ENCODE data around the gene THYN1. TPM values are rescaled to one million over a fixed set of nuclear protein-coding genes. Genes with fewer than 3 reads are reported as not detected.

THYN1 gene
- total and polyA plus RNA-seq, 3 donors from 2014 or later = 85.0 to 94.0 (median 86.9) TPM

GRCh38 chr11:134238956-134239355 lies 14.2 kb downstream of the THYN1 start:
- Histone ChIP-seq H3K9me3 (no peaks in the 10 kb centered on the region), H3K4me3 (no peak overlapping the region), H3K27me3 (no peaks in the 10 kb centered on the region), H3K36me3 (ENCODE audit: low read depth, missing control alignments) (no peaks in the 10 kb centered on the region), H3K4me1 (peaks cover 10% of the 10 kb centered on the region), H3K27ac (no peak overlapping the region)
- 95 to 97% methylated on average over 5 of the region's 5 CpGs for WGBS, 2 donors
- DNase-seq = no peak
- intact Hi-C loops (cut with DNase I; ENCODE audit: low total_unique reads) = no loop called here
- no peak for TF ChIP-seq CTCF (IDR thresholded peaks at IDR 0.05)
- TF ChIP-seq POLR2A (IDR thresholded peaks at IDR 0.05) = no peak

- intact Hi-C loops (cut with DNase I; ENCODE audit: low total_unique reads) = no loop called here
- TF ChIP-seq CTCF (IDR thresholded peaks at IDR 0.05) = no peak
- TF ChIP-seq POLR2A (IDR thresholded peaks at IDR 0.05) = no peak
- Histone ChIP-seq H3K4me3 (no peak overlapping the region), H3K36me3 (ENCODE audit: low read depth, missing control alignments) (no peaks in the 10 kb centered on the region), H3K27me3 (no peaks in the 10 kb centered on the region), H3K27ac (no peak overlapping the region), H3K9me3 (no peaks in the 10 kb centered on the region), H3K4me1 (peaks cover 10% of the 10 kb centered on the region)
- no peak for DNase-seq
- WGBS, 2 donors = 90 to 91% methylated on average over 11 of the region's 11 CpGs
These were observed 15.6 kb downstream of the THYN1 start for GRCh38 chr11:134237557-134237922.

GRCh38 chr11:134236834-134237556 lies 16.2 kb downstream of the THYN1 start:
- DNase-seq = no peak
- Histone ChIP-seq H3K4me1 (peaks cover 10% of the 10 kb centered on the region), H3K27ac (no peak overlapping the region), H3K27me3 (no peaks in the 10 kb centered on the region), H3K36me3 (ENCODE audit: low read depth, missing control alignments) (no peaks in the 10 kb centered on the region), H3K9me3 (no peaks in the 10 kb centered on the region), H3K4me3 (no peak overlapping the region)
- intact Hi-C loops (cut with DNase I; ENCODE audit: low total_unique reads) = no loop called here
- TF ChIP-seq POLR2A (IDR thresholded peaks at IDR 0.05) = no peak
- TF ChIP-seq CTCF (IDR thresholded peaks at IDR 0.05) = no peak
- WGBS, 2 donors = 85 to 90% methylated on average over 7 of the region's 7 CpGs

GRCh38 chr11:134235399-134235798 lies 17.8 kb downstream of the THYN1 start:
- Histone ChIP-seq H3K4me3 (no peak overlapping the region), H3K4me1 (peaks cover 22% of the 10 kb centered on the region), H3K27ac (no peak overlapping the region), H3K36me3 (ENCODE audit: low read depth, missing control alignments) (no peaks in the 10 kb centered on the region), H3K27me3 (no peaks in the 10 kb centered on the region), H3K9me3 (no peaks in the 10 kb centered on the region)
- peak; percentile 62 for DNase-seq
- WGBS, 2 donors = 41 to 52% methylated on average over 3 of the region's 3 CpGs
- intact Hi-C loops (cut with DNase I; ENCODE audit: low total_unique reads) = no loop called here
- no peak for TF ChIP-seq POLR2A (IDR thresholded peaks at IDR 0.05)
- TF ChIP-seq CTCF (IDR thresholded peaks at IDR 0.05) = no peak

GRCh38 chr11:134233729-134234179 lies 19.4 kb downstream of the THYN1 start:
- 59 to 63% methylated on average over 4 of the region's 4 CpGs for WGBS, 2 donors
- Histone ChIP-seq H3K27me3 (no peaks in the 10 kb centered on the region), H3K9me3 (no peaks in the 10 kb centered on the region), H3K36me3 (ENCODE audit: low read depth, missing control alignments) (no peaks in the 10 kb centered on the region), H3K27ac (no peak overlapping the region), H3K4me3 (no peak overlapping the region), H3K4me1 (peaks cover 22% of the 10 kb centered on the region)
- intact Hi-C loops (cut with DNase I; ENCODE audit: low total_unique reads) = no loop called here
- TF ChIP-seq CTCF (IDR thresholded peaks at IDR 0.05) = no peak
- TF ChIP-seq POLR2A (IDR thresholded peaks at IDR 0.05) = no peak
- no peak for DNase-seq

Data from testis (tissue), 3 donors.